Neural progenitor cell (in vitro differentiated cells): Measurements from ENCODE around the gene ATF7IP2. TPM values are rescaled to one million over a fixed set of nuclear protein-coding genes. Genes with fewer than 3 reads are reported as not detected.

Experiments
- DNase-seq: peaks from one replicate; pipeline ENCODE4 v3.0.0-alpha.2; 2016; ENCODE audit warnings: low spot score
- H2AFZ ChIP-seq: fragments of 200-600 bp; sonication (generic); replicated peaks from 2 replicates; pipeline ENCODE4 v1.6.1; 2016; ENCODE audit warnings: antibody characterized with exemption
- H3F3A ChIP-seq: fragments of 200-600 bp; sonication (generic); 2 replicates; pipeline ENCODE4 v1.6.1; 2016; ENCODE audit warnings: antibody characterized with exemption, low read depth
- H3K27ac ChIP-seq: fragments of 200-600 bp; sonication (generic); 2 replicates; pipeline ENCODE4 v1.5.1; 2016; ENCODE audit warnings: mild to moderate bottlenecking
- H3K27me3 ChIP-seq: fragments of 200-600 bp; sonication (generic); 2 replicates; pipeline ENCODE4 v1.6.1; 2016; ENCODE audit warnings: mild to moderate bottlenecking, moderate library complexity
- H3K36me3 ChIP-seq: fragments of 200-600 bp; sonication (generic); 2 replicates; pipeline ENCODE4 v1.5.1; 2016
- H3K4me1 ChIP-seq: fragments of 200-600 bp; sonication (generic); 2 replicates; pipeline ENCODE4 v1.6.1; 2016; ENCODE audit warnings: mixed run types
- H3K4me2 ChIP-seq: fragments of 200-600 bp; sonication (generic); 2 replicates; pipeline ENCODE4 v1.6.1; 2016
- H3K4me3 ChIP-seq: fragments of 200-600 bp; sonication (generic); 2 replicates; pipeline ENCODE4 v1.5.1; 2016
- H3K79me2 ChIP-seq: fragments of 200-600 bp; sonication (generic); 2 replicates; pipeline ENCODE4 v1.6.1; 2016; ENCODE audit warnings: low read depth
- H3K9ac ChIP-seq: fragments of 200-600 bp; sonication (generic); 2 replicates; pipeline ENCODE4 v1.6.1; 2016
- H3K9me3 ChIP-seq: fragments of 200-600 bp; sonication (generic); 2 replicates; pipeline ENCODE4 v1.5.1; 2016; ENCODE audit warnings: low read depth
- H4K20me1 ChIP-seq: fragments of 200-600 bp; sonication (generic); 2 replicates; pipeline ENCODE4 v1.6.1; 2016; ENCODE audit warnings: low read depth
- H3K27ac Mint-ChIP-seq: 3 replicates; pipeline ENCODE4 v1.8.0; 2021; ENCODE audit warnings: mixed read lengths
- H3K27me3 Mint-ChIP-seq: 2 replicates; pipeline ENCODE4 v1.8.0; 2022; ENCODE audit warnings: low read depth, mild to moderate bottlenecking, inconsistent platforms, moderate library complexity, mixed read lengths; ENCODE audit not compliant: insufficient read depth
- H3K36me3 Mint-ChIP-seq: 3 replicates; pipeline ENCODE4 v1.8.0; 2021; ENCODE audit warnings: mixed read lengths
- H3K4me1 Mint-ChIP-seq: 3 replicates; pipeline ENCODE4 v1.8.0; 2021; ENCODE audit warnings: mixed read lengths
- H3K4me3 Mint-ChIP-seq: 3 replicates; pipeline ENCODE4 v1.8.0; 2021; ENCODE audit warnings: mild to moderate bottlenecking, moderate library complexity, mixed read lengths
- H3K9me3 Mint-ChIP-seq: 3 replicates; pipeline ENCODE4 v1.8.0; 2020; ENCODE audit warnings: mixed read lengths
- CTCF ChIP-seq: fragments of 200-600 bp; sonication (generic); IDR thresholded peaks from 2 replicates; pipeline ENCODE4 v1.5.1; 2017; ENCODE audit warnings: antibody characterized with exemption, mild to moderate bottlenecking
- EZH2 ChIP-seq: fragments of 200-600 bp; sonication (generic); IDR thresholded peaks from 2 replicates; pipeline ENCODE4 v1.6.1; 2017; ENCODE audit warnings: antibody characterized with exemption, mild to moderate bottlenecking, moderate library complexity
- EZH2phosphoT487 ChIP-seq: fragments of 200-600 bp; sonication (generic); IDR thresholded peaks from 2 replicates; pipeline ENCODE4 v1.6.1; 2017; ENCODE audit warnings: antibody characterized with exemption
- total RNA-seq: library from RNA; depleted of rRNA; stranded (reverse); fragments of >200 nt; gene quantifications from 2 replicates; pipeline ENCODE4 v1.2.3, GENCODE V29; 2015; ENCODE audit warnings: low replicate concordance

Gene ATF7IP2
- total RNA-seq, 1 donor from 2014 or later: 31.0 TPM

GRCh38 chr16:10514369-10515055, 128.7 kb downstream of the ATF7IP2 start:
- Mint-ChIP-seq H3K4me1 (no peaks in the 10 kb centered on the region), H3K9me3 (no peaks in the 10 kb centered on the region), H3K36me3 (no peaks in the 10 kb centered on the region), H3K4me3 (no peak overlapping the region), H3K27ac (no peak overlapping the region), H3K27me3 (no peaks in the 10 kb centered on the region)
- Histone ChIP-seq H3K9ac (no peak overlapping the region), H3K27ac (no peak overlapping the region), H3K4me2 (no peak overlapping the region), H3K9me3 (no peaks in the 10 kb centered on the region), H2AFZ (peak overlapping the region; percentile 64), H3K4me1 (no peaks in the 10 kb centered on the region), H3K79me2 (no peaks in the 10 kb centered on the region), H3F3A (no peaks in the 10 kb centered on the region), H3K4me3 (no peak overlapping the region), H3K36me3 (no peaks in the 10 kb centered on the region), H4K20me1 (no peaks in the 10 kb centered on the region), H3K27me3 (no peaks in the 10 kb centered on the region)
- TF ChIP-seq EZH2: no peak
- TF ChIP-seq EZH2phosphoT487: no peak
- peak; percentile 85 for TF ChIP-seq CTCF
- peak; percentile 59 for DNase-seq

DNA sequence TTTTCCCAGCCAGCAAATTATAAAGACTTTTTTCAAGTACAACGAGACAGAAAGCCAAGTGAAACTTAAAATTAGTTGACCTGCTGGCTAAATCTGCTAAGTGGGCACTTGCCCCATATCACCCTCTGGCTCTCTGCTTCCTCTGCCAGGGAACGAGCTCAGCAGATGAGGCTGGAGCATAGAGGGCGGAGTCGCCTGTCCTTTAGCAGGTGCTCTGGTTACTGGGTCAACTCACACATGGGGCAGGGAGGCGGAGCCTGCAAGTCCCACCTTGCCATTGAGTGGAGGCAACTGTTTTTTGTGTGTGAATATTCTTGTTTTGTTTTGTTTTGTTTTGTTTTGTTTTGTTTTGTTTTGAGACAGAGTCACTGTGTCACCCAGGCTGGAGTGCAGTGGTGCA, 132.0 kb downstream of the ATF7IP2 start:
- Histone ChIP-seq H3F3A (no peaks in the 10 kb centered on the region), H3K4me2 (no peak overlapping the region), H3K9me3 (no peaks in the 10 kb centered on the region), H3K36me3 (no peaks in the 10 kb centered on the region), H3K4me1 (no peaks in the 10 kb centered on the region), H2AFZ (no peak overlapping the region), H3K27ac (no peak overlapping the region), H3K4me3 (no peak overlapping the region), H3K27me3 (no peaks in the 10 kb centered on the region), H4K20me1 (no peaks in the 10 kb centered on the region), H3K9ac (no peak overlapping the region), H3K79me2 (no peaks in the 10 kb centered on the region)
- Mint-ChIP-seq H3K36me3 (no peaks in the 10 kb centered on the region), H3K27ac (no peak overlapping the region), H3K27me3 (no peaks in the 10 kb centered on the region), H3K9me3 (no peaks in the 10 kb centered on the region), H3K4me1 (no peaks in the 10 kb centered on the region), H3K4me3 (no peak overlapping the region)
- DNase-seq: no peak
- TF ChIP-seq EZH2 (no peak), CTCF (no peak), EZH2phosphoT487 (no peak)

- no peak overlapping the region for H3K27ac Mint-ChIP-seq
These were observed 132.7 kb downstream of the ATF7IP2 start for GRCh38 chr16:10518479-10519041.

More at GRCh38 chr16:10518479-10519041, 132.7 kb downstream of the ATF7IP2 start:
- Histone ChIP-seq H3K36me3 (no peaks in the 10 kb centered on the region), H3K27me3 (no peaks in the 10 kb centered on the region), H3F3A (no peaks in the 10 kb centered on the region), H4K20me1 (no peaks in the 10 kb centered on the region), H3K4me3 (no peak overlapping the region), H3K79me2 (no peaks in the 10 kb centered on the region), H2AFZ (no peak overlapping the region), H3K9ac (no peak overlapping the region), H3K4me1 (no peaks in the 10 kb centered on the region), H3K9me3 (no peaks in the 10 kb centered on the region), H3K27ac (no peak overlapping the region), H3K4me2 (no peak overlapping the region)
- H3K4me1 Mint-ChIP-seq: no peaks in the 10 kb centered on the region
- no peak for DNase-seq
- H3K27me3 Mint-ChIP-seq: no peaks in the 10 kb centered on the region
- H3K9me3 Mint-ChIP-seq: no peaks in the 10 kb centered on the region
- TF ChIP-seq CTCF: no peak
- TF ChIP-seq EZH2phosphoT487: no peak
- H3K36me3 Mint-ChIP-seq: no peaks in the 10 kb centered on the region
- no peak overlapping the region for H3K4me3 Mint-ChIP-seq
